Astrocyte of the cerebellum (primary cell): ENCODE measurements around the gene GRXCR1.

ENCODE experiments used
- DNase-seq: peaks from one replicate; pipeline ENCODE4 v3.0.0-alpha.2; 2011; ENCODE audit warnings: low read depth
- H3K4me3 ChIP-seq: 2 replicates; pipeline ENCODE4 v1.5.1; 2011; ENCODE audit warnings: mild to moderate bottlenecking, low read depth, low read length, moderate library complexity
- CTCF ChIP-seq: IDR thresholded peaks from 2 replicates; pipeline ENCODE4 v1.5.1; 2012; ENCODE audit warnings: low read length, low read depth, moderate library complexity, mild to moderate bottlenecking; ENCODE audit errors: missing control alignments
- in situ Hi-C: cut with HindIII; loops from 2 replicates; pipeline ENCODE4 v1.10.0; 2017; ENCODE audit warnings: low sequenced_read_pairs

The GRXCR1 gene

GRCh38 chr4:42904986-42905385, 12.5 kb downstream of the GRXCR1 start:
- in situ Hi-C loops: no loop called here
- no peak for DNase-seq
- no peak for TF ChIP-seq CTCF
- H3K4me3 ChIP-seq: no peak overlapping the region

- in situ Hi-C loops: no loop called here
- no peak for TF ChIP-seq CTCF
- DNase-seq: no peak
- H3K4me3 ChIP-seq: no peak overlapping the region
Measured at GRCh38 chr4:42905591-42905990, 13.1 kb downstream of the GRXCR1 start.

GRCh38 chr4:42906341-42906740, 13.8 kb downstream of the GRXCR1 start:
- no peak for TF ChIP-seq CTCF
- no peak for DNase-seq
- in situ Hi-C loops: no loop called here
- H3K4me3 ChIP-seq: no peak overlapping the region

- DNase-seq: no peak
- TF ChIP-seq CTCF: no peak
- in situ Hi-C loops: no loop called here
Measured at GRCh38 chr4:42906891-42907759, 14.6 kb downstream of the GRXCR1 start.

GRCh38 chr4:42910459-42910858, 17.9 kb downstream of the GRXCR1 start:
- no peak for DNase-seq
- no peak overlapping the region for H3K4me3 ChIP-seq
- in situ Hi-C loops: no loop called here
- no peak for TF ChIP-seq CTCF

More at GRCh38 chr4:42906891-42907759, 14.6 kb downstream of the GRXCR1 start:
- H3K4me3 ChIP-seq: no peak overlapping the region

- no peak for DNase-seq
- H3K4me3 ChIP-seq: no peak overlapping the region
- TF ChIP-seq CTCF: no peak
- in situ Hi-C loops: no loop called here
Measured at GRCh38 chr4:42914937-42915336, 22.4 kb downstream of the GRXCR1 start.

- no peak overlapping the region for H3K4me3 ChIP-seq
- TF ChIP-seq CTCF: no peak
- in situ Hi-C loops: no loop called here
- DNase-seq: no peak
Measured at GRCh38 chr4:42915484-42915883, 23.0 kb downstream of the GRXCR1 start.
